Stromal cell of bone marrow (primary cell): ENCODE results near the gene TMEM271.

Experiments used
- DNase-seq: peaks from one replicate; pipeline ENCODE4 v3.0.0-alpha.2; 2012; ENCODE audit warnings: low read depth

The TMEM271 gene

GRCh38 chr4:581181-581580, 5.1 kb upstream of the TMEM271 start:
- no peak for DNase-seq

DNA sequence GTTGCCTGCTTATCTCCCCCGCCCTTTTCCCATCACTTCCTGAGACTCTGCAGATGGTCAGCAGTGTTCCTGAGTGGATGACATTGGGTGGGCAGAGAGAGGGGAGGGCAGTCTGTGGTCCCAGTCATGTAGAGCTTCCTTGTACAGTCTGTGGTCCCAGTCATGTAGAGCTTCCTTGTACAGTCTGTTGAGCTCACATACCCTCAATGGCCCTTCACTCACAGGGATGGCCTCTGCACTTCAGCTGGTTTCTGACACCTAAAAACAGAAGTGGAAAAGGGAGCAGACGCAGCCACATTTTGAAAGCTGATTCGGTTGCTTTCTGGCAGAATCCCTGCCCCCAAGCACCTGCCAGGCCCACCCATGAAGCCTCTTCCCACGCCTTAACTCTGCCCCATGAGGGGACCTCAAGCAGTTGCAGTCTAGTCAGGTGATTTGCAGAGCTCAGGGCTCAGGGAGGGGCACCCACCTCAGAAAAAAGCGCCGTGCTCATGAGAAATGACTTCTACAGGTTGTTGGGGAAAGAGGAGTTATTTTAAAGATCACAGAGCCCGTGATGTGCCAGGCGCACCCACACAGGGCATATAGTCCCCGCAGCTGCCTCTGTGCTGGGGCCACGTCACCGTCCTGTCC, 3.6 kb upstream of the TMEM271 start:
- DNase-seq: no peak

DNA sequence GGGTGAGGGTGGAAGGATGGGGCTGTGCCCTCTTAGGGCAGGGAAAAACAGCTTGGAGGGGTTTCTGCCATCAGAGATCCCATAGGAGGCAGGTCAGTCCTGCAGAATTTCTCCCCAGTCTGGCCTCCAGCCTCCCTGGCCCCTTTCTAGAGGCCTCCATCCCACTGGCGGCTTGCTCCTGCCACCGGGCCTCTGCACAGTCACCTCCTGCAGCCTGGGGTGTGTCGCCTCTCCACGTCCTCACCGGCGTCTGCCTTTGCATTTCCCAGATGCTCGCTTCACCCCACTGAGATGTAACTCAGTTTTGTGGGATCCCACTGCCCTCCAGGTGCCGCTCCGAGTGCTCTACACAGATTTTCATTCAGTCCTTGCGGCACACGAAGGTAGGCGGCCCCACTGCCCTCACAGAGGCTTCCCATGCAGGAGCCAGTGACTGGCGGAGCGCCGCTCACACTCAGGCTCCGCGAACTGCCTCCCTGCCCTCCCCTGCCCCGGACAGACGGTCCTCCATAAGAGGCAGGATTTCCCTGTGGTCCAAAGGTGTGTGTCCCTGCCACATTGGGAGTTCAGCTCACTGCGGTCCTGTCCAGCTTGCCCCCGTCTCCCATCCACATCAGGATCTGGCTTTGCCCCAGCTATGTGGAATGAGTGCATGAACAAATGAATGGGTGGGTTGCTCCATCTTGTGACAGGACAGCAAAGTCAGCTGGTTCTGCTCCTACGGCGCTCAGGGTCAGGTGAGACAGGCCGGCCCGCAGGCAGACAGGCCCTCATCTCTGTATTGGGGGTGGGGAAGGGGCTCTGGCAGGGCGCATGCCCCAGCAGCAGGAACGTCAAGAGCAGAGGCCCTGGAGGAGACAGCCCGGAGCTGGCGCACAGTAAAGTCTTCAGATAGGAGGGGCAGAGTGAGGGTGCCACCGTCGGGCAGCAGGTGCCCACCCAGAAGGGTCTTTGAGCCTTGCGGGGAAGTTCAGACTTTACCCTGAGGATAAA, 2.7 kb upstream of the TMEM271 start:
- no peak for DNase-seq

DNA sequence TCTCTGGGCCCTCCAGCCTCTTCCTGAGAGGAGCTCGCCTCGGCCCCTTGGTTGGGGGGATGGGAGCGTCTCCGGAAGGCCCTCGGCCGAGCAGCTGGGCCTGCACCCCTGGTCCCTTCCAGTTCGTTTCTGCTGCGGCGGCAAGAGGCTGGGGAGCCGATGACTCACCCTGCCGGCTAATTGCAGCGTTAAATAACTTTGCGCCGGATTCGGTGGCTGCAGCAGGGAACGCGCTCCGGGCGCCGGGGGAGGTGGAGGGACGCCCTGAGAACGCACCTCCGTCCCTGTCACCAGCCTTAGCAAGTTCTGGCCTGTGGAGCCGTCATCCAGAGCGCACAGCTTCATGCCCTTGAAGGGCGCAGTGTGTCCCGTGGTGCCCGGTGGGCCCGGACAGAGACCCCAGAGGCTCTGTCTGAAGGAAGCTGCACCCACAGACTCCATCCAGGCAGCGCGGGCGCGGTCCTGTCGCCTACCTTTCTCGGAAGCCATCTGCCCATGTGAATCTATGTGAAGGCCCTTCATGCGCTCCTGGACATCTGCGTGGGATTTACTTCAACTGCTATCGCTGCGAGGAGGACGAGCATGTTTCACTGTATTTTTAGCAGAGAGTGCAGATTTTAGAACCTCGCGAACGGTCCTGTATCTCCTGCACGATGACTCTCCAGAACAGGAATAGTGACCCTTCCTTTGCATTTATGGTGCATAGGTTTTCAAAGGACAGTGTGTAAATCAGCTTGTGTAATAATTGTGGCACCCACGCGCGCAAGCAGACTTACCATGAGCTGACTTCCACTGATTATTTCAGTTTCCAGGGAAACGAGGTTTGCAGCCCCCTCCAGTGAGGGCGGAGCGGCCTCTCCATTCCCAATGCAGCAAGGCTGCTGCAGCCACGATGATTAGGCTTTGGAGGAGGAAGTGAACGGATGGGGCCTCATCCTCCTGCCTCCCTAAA, 1.7 kb upstream of the TMEM271 start:
- DNase-seq: no peak

DNA sequence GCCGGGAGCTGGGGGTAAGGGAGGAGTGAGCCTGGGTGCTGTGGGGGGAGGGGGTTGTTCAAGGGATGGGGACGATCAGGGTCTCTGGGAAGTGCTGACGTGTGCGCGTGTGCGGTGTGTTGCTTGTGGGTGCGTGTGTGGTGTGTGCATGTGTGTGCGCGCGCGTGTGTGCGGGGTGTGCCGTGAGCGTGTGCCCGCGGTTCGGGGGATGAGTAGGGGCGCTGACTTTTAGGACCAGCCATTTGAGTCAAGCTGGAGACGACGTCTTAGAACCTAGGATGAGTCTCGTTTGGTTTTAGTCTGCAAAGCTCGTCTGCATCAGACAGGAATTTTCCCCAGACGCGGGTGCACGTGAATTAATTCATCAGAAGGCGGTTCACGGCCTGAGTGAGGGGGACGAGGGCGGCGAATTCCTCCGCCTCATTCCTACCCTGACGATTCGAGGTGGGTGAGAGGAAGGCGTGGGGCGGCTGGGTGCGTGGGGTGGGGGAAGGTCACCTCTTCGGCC, 950 bp upstream of the TMEM271 start:
- no peak for DNase-seq

DNA sequence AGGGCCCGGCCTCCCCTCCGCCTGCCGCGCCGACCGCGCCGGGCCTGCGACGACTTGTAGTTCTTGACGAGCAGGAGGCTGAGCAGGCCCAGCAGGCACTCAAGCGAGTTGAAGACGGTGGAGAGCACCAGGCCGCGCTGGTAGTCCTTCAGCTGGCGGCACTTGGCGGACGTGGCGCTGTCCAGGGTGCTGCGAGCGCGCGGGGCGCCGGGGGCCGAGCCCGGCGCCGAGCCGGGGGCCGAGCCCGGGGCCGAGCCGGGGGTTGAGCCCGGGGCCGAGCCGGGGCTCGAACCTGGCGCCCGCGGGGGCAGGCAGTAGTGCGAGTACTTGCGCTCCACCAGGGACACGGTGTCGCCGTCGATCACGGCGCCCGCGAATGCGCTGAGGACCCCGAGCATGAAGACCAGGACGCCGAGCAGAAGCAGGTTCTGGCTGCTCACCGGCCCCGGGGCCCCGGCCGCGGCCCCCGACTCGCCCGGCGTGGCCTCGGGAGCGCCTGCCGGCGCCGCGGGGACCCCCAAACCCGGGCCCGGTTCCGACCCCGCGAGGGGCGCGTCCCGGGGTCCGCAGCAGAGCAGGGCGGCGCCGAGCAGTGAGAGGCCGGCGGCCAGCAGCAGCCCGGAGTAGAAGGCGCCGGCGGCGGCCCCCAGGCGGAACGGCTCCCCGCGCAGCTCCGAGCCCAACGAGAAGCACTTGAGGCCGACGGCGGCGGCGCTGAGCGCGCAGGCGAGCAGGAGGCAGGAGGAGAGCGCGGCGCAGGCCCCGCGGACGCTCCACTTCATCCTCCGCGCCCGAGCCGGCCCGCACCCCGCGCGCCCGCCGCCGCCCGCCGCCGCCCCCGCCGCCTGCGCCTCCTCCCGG, 584 bp downstream of the TMEM271 start:
- peak; percentile 11 for DNase-seq

DNA sequence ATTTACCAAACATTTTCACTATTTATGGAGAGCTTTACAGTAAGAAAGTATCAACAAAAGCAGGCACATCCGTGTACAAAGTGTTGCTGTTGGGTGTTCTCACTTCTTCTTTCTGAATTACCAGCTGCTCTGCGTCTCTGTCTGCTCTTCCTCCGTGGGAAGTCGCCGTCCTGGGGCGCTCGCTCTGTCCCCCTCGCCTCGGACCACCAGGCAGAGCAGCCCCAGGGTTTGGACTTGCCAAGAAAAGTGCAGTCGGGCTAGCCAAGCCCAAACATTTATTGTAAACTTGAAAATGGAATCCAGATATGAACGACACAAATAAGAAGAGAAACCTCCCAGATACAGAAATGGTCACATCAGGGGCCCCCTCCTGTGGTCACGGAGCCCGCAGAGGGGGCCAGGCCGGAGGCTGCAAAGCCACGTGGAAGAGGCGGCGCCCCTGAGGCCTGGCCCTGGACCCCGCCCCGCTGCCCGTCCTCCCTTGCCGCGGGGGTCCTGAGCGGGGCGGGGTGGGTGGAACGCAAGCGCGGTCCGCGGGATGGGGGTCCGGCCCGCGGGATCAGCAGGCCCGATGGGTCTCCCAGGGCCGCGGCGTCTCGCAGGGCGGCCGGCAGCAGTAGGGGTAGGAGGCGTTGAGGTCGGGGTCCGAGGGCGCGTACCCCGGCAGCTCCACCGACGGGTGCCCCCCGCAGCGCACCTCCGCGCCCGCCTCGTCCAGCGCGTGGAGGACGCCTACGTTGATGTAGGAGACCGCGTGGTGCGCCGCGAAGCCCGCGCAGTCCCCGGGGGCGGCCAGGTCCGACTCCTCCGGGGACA, 1.5 kb downstream of the TMEM271 start:
- no peak for DNase-seq

DNA sequence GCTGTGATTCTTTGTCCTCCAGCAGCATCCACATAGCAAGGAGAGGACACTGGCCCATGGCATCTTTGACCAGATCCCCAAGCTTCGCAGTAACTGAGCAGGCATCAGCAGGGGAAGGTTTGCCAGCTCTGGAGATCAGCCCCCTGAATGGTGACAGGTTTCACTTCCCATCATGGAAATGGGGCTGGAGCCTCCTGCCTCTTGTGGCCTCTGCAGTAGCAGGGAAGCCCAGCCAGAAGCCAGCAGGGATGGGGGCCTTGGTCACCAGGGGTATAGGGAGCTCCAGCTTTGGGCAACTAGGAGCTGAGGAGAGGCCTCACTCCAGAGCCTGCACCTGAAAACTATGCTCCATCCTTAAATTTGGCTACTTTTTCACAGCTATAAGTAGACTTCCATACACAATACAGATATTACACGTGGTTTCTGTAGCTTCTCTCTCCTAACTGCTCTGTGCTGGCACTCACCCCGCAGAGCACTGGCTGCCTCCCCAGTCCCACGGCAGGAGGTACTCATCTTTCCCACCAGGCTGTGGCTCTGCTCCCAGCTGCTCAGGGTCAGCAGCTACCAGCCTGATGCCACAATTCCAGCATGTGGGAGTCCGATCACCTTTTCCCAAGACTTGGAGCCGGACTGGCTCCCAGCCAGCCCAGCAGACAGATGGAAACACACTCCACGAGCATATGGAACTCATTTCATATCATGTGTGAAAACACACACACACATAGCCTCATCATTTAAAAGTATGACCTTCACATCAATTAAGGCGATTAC, 2.8 kb downstream of the TMEM271 start:
- no peak for DNase-seq

DNA sequence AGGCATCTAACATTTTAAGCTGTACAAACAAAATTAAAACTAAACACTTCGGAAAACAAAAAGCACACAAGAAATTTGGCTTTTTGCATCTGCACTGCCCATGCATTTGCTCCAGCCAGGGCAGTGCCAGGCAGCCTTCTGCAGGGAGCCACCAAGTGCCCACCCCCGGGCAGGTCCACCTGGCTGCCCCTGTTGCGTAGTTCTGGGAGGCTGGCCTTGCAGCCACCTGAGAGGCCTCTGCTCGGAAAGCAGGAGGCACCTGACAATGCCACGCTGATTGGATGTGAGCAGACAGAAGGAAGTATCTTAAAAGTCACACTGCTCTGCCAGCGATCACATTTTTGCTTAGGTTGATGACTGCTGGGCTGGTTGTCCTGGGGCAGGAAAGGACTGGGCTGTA, 3.5 kb downstream of the TMEM271 start:
- no peak for DNase-seq

DNA sequence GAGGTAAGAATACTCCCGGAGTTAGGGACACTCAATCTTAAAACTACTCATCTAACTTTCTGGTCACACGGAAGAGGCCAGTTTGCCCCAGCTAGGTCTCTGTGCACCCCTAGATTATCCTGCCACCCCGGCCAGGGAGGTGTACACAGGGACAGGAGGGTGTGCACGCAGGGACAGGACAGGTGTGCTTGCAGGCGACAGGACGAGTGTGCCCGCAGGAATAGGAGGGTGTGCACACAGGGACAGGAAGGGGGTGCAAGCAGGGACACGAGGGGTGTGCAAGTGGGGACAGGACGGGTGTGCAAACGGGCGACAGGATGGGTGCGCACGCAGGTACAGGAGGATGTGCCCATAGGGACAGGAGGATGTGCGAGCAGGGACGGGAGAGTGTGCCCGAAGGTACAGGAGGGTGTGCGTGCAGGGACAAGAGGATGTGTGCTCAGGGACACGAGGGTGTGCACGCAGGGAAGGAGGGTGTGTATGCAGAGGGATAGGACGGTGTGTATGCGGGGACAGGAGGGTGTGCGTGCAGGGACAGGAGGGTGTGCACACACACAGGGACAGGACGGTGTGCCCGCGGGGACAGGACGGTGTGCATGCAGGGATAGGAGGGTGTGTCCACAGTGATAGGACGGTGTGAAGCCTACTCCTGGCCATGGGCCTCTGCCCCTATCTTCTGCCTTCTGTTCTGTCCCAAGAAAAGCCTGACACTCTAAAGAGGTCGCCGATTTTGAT, 4.1 kb downstream of the TMEM271 start:
- DNase-seq: no peak

DNA sequence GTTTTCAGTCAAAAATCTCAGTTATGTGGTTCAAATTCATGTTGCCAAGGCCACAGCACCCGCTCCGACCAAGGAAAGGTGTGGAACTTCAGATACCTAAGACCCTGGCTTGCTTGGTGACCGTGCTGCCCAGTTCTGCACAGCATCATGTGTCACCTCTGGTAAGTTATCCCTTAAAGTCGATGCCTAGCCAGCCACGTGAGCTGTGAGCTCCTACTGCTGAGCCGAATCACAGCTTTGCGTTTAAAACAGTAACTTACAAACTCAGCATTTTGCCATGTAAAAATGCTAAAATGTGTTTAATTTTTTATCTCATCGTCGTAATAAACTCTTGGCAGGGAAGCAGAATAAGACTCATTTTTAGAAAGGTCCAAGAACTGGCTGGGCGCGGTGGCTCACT, 5.3 kb downstream of the TMEM271 start:
- DNase-seq: no peak

GRCh38 chr4:569958-570667, 6.0 kb downstream of the TMEM271 start:
- DNase-seq: no peak

DNA sequence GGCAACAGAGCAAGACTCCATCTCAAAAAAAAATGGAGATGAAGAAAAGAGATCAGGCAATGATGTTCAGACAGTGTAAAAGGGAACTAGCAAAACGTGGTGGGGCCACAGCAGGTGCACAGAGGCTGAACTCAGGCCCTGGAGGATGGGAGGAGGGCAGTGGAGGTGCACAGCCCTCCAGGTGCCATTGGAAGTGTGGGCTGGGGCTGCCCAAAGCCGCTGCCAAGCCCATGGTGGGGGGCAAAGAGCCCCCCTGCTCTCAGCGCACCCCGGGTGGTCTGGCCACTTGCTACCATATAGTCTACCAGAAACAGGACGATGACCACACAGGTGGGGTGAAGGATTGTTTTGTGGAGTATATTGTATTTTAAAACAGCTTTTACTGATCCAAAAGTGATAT, 7.1 kb downstream of the TMEM271 start:
- DNase-seq: no peak

DNA sequence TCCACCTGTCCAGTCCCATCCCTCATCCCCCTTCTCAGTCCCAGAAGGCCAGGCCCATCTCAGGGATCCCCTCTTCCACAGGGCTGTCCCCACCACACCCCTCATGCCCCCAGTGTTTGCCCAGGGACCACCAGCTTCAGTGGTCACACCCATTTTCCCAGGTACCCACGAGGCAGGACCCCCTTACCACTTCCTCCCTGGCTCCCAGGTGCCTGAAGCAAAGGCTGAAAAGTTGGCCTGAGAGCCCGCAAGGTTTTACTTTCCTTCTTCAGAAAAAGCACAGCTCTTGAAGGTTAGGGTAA, 7.8 kb downstream of the TMEM271 start:
- DNase-seq: no peak

DNA sequence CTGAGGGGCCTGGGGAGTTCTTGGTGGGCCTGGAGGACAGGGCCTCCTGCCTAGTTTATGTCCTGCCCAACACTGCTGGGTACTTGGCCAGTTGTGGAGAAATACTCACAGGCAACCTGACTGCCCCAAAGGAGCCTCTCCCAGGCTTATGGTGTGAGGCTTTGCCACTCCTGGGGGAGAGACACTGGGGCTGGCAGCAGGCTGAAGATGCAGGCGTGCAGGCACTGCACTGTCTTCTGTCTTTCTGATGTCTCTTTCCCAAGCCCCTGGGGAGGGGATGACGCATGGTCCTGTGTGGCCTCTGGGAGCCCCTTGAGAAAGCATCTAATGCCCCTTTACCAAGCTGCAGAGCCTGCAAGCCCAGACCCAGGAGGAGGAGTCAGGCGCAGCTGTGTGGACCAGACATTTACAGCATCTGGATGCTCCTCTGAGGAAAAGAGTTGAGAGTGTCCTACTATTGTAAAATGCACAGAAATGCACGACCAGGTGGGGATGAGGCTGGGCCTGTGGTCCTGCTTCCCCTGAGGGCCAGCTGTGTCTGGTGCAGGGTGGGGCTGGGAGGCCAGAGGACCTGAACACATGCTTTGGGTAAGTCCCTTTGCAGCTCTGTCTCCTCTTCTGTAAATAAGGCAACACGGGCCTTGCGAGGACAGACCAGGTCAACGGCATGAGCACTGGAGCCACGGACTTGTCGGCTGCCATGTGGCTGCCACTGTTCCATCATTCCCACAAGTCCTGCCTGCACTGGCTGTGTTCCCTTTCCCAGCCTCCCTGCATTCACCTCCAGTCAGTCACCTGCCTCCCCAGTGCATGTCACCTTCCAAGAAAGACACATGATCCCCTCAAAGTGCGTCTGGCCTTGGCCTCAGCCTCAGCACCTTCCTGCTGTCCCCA, 8.4 kb downstream of the TMEM271 start:
- DNase-seq: no peak

DNA sequence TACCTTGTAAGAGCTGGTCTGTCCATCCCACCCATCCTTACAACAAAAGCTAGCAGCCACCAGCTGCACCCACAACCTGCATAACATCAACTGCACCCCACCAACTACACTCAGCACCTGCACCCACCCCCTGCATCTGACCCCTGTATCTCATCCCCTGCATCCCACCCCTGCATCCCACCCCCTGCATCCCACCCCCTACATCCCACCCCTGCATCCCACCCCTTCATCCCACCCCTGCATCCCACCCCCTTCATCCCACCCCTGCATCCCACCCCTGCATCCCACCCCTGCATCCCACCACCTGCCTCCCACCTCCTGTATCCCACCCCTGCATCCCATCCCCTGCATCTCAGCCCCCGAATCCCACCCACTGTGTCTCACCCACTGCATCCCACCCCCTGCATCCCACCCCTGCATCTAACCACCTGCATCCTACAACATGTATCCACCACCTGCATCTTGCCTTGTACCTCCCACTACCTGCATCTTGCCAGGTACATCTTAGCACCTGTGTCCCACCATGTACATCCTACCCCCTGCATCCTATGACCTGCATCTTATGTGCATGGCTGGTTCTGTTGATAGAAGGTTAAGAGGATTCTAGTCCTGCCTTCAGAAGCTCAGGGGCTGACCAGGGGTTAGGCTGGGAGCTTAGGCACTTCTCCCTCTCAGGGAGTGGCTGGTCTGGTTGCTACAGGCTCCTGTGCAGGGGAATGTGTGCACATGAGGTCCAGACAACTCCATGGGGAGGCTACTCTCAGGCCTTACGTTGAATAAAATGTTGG, 9.4 kb downstream of the TMEM271 start:
- DNase-seq: no peak
